ENCODE measurements around the gene ATG13. TPM values are rescaled to one million over a fixed set of nuclear protein-coding genes. Genes with fewer than 3 reads are reported as not detected.

ATG13 gene
- total and polyA plus RNA-seq, 2 of the 8 experiments (the other 6 are each of a cell fraction or from before 2014, with no cell fraction given) = 65.0 to 77.4 TPM

DNA sequence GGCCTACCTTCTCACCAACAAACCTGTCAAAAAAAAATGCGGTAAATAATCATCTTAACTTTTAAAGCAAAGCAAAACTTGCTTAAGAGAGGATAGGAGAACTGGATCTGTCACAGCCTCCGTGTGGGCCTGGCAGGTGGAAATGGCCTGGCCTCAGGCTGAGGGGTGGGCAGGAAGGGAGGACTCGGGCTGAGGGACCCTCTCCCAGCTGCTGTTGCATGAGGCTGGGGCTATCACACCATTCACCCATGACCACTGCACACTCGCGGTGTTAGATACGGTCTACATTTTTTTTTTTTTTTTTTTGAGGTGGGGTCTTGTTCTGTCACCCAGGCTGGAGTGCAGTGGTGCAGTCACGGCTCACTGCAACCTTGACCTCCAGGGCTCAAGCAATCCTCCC, 58.6 kb downstream of the ATG13 start:
- Histone ChIP-seq H2AFZ (ENCODE audit: low read length) (no peak overlapping the region), H2BK120ac (replicated peaks; ENCODE audit: low read depth, low read length) (no peak overlapping the region), H2BK15ac (ENCODE audit: low read length) (no peak overlapping the region), H3K27me3 (replicated peaks in 1 of 4; ENCODE audit: control insufficient read depth in 3 of 4, extremely low read depth in 1 of 4, insufficient read depth in 3 of 4, low read length in 3 of 4) (no peaks in the 10 kb centered on the region), H3K18ac (ENCODE audit: extremely low read depth, low read length) (no peak overlapping the region), H3K23ac (ENCODE audit: insufficient read length) (no peak overlapping the region), H4K91ac (replicated peaks; ENCODE audit: insufficient read length, low read length) (no peak overlapping the region), H3K56ac (replicated peaks; ENCODE audit: insufficient read length, low read depth, low read length) (no peak overlapping the region), H3K23me2 (ENCODE audit: low read depth, low read length) (no peaks in the 10 kb centered on the region), H4K5ac (ENCODE audit: insufficient read length, low read depth, low read length) (no peak overlapping the region), H3K9me3 (ENCODE audit: insufficient read depth in 2 of 2, low read depth in 1 of 2, low read length in 1 of 2) (no peaks in the 10 kb centered on the region), H3K9ac (replicated peaks in 1 of 4; ENCODE audit: extremely low read depth in 1 of 4, low read depth in 3 of 4, low read length in 3 of 4) (no peak overlapping the region), H4K8ac (ENCODE audit: extremely low read depth, insufficient read depth, low read length) (no peak overlapping the region), H3K14ac (ENCODE audit: insufficient read length) (no peak overlapping the region), H3K79me1 (ENCODE audit: low read depth, low read length) (no peaks in the 10 kb centered on the region), H2BK20ac (ENCODE audit: low read length) (no peak overlapping the region), H3K4ac (replicated peaks; ENCODE audit: insufficient read length, low read depth, low read length) (no peak overlapping the region), H3K4me2 (ENCODE audit: insufficient read depth in 1 of 2, low read depth in 2 of 2, low read length in 2 of 2) (no peak overlapping the region), H3K27ac (ENCODE audit: low read depth, low read length) (no peak overlapping the region), H3K79me2 (ENCODE audit: control insufficient read depth in 1 of 2, insufficient read depth in 2 of 2, low read length in 2 of 2) (no peaks in the 10 kb centered on the region), H3K4me1 (replicated peaks in 1 of 4; ENCODE audit: control insufficient read depth in 3 of 4, insufficient read depth in 4 of 4, low read length in 3 of 4) (peaks cover 3 to 19% (median 7%) of the 10 kb centered on the region in 4 experiments), H2BK5ac (ENCODE audit: low read depth, low read length) (no peak overlapping the region), H3K4me3 (ENCODE audit: extremely low read depth in 1 of 4, insufficient read depth in 2 of 4, low read depth in 3 of 4, low read length in 4 of 4) (no peak overlapping the region), H2BK12ac (ENCODE audit: low read depth, low read length) (no peak overlapping the region), H4K20me1 (replicated peaks in 1 of 2; ENCODE audit: control insufficient read depth in 1 of 2, insufficient read depth in 2 of 2, low read length in 2 of 2) (peaks cover 0 to 1% of the 10 kb centered on the region in 2 experiments), H2AK5ac (ENCODE audit: low read depth, low read length) (no peak overlapping the region), H3K36me3 (ENCODE audit: control insufficient read depth in 2 of 4, insufficient read depth in 4 of 4, low read length in 3 of 4) (peaks cover 4 to 30% (median 16%) of the 10 kb centered on the region in 4 experiments; a peak in 6 of 8 replicates)
- ChIA-PET POLR2A (ENCODE audit: partially characterized antibody) (interaction anchor here (0.6 to 3.3 kb wide), 5 partner anchors 22 to 295 kb away, joined by 3 to 21 read pairs (median 3); no protein-coding TSS in a partner anchor), CTCF (ENCODE audit: partially characterized antibody) (no interaction called here)
- WGBS, 2 experiments (ENCODE audit: extremely low coverage in 1 of 2, insufficient coverage in 1 of 2, insufficient read length in 1 of 2, insufficient replicate concordance in 2 of 2, low coverage in 1 of 2, low lambda C conversion rate in 2 of 2, missing lambda C conversion rate in 1 of 2) = 91% methylated on average over 7 of the region's 7 CpGs; no CpG with 5 or more reads in 1 of the 2 experiments
- FAIRE-seq = no peak
- DNase-seq (ENCODE audit: low read depth in 1 of 2, low spot score in 2 of 2) = no peak
- no peak for TF ChIP-seq JUND (IDR thresholded peaks at IDR 0.05; ENCODE audit: low read length)
- TF ChIP-seq NRF1 (IDR thresholded peaks at IDR 0.05; ENCODE audit: low read depth, low read length) = no peak
- TF ChIP-seq MAFK (IDR thresholded peaks at IDR 0.05; ENCODE audit: low read depth, low read length) = no peak
- no peak for TF ChIP-seq HDAC2 (IDR thresholded peaks at IDR 0.05; ENCODE audit: borderline replicate concordance in 1 of 2, low read depth in 2 of 2, low read length in 2 of 2)
- no peak for TF ChIP-seq CHD1 (IDR thresholded peaks at IDR 0.05; ENCODE audit: low read depth, low read length)
- TF ChIP-seq EGR1 (IDR thresholded peaks at IDR 0.05; ENCODE audit: borderline replicate concordance, low read depth, low read length) = no peak
- no peak for TF ChIP-seq POLR2A (IDR thresholded peaks at IDR 0.05; ENCODE audit: control extremely low read depth in 1 of 2, low read depth in 2 of 2, low read length in 2 of 2)
- no peak for TF ChIP-seq KDM1A (IDR thresholded peaks at IDR 0.05; ENCODE audit: borderline replicate concordance, low read length)
- no peak for TF ChIP-seq GABPA (IDR thresholded peaks at IDR 0.05; ENCODE audit: borderline replicate concordance, insufficient read depth, low read length)
- no peak for TF ChIP-seq EP300 (IDR thresholded peaks at IDR 0.05; ENCODE audit: borderline replicate concordance in 1 of 2, low read depth in 2 of 2, low read length in 2 of 2)
- TF ChIP-seq SRF (IDR thresholded peaks at IDR 0.05; ENCODE audit: low read depth, low read length) = no peak
- TF ChIP-seq RNF2 (IDR thresholded peaks at IDR 0.05; ENCODE audit: borderline replicate concordance, low read depth, low read length, missing control alignments, poor library complexity, severe bottlenecking) = no peak
- TF ChIP-seq GTF2F1 (IDR thresholded peaks at IDR 0.05; ENCODE audit: borderline replicate concordance, low read depth, low read length) = no peak
- no peak for TF ChIP-seq EZH2 (IDR thresholded peaks at IDR 0.05; ENCODE audit: low read depth, low read length, severe bottlenecking)

Data from H1 (cell line).